HG03558 (cell line): ENCODE measurements around the gene LRCH2.

ENCODE experiments used
- ATAC-seq: cut with Tn5 transposase; IDR thresholded peaks from one replicate; pipeline ENCODE4 v1.9.1; 2021; ENCODE audit warnings: moderate number of reproducible peaks; ENCODE audit not compliant: unreplicated experiment; ENCODE audit errors: extremely low read depth

The LRCH2 gene

GRCh38 chrX:115089419-115089818 is 144.5 kb downstream of the LRCH2 start:
- no peak for ATAC-seq

- ATAC-seq: no peak
Measured at GRCh38 chrX:115068896-115069295, 165.0 kb downstream of the LRCH2 start.

- no peak for ATAC-seq
Measured at GRCh38 chrX:115067812-115068211, 166.1 kb downstream of the LRCH2 start.

GRCh38 chrX:115065304-115065703 is 168.6 kb downstream of the LRCH2 start:
- ATAC-seq: no peak
